GM10248 (cell line): Measurements from ENCODE around the gene CACNB4.

Experiments
- CTCF ChIA-PET: fragments of 300-600 bp; sonication (Branson Sonifier 250); formaldehyde crosslinking; extraction: SDS; loops from one replicate; lab custom pipeline; 2021; ENCODE audit warnings: antibody characterized with exemption; lab: Yijun Ruan, JAX
- POLR2A ChIA-PET: fragments of 350-650 bp; sonication (Branson Sonifier 250); formaldehyde crosslinking; extraction: SDS; loops from one replicate; lab custom pipeline; 2020; ENCODE audit warnings: antibody characterized with exemption; lab: Yijun Ruan, JAX
- DNase-seq: peaks from one replicate; pipeline ENCODE4 v3.0.0; 2012; ENCODE audit errors: extremely low spot score
- CTCF ChIP-seq: IDR thresholded peaks from 2 replicates; pipeline ENCODE4 v1.5.1; 2012; ENCODE audit warnings: mild to moderate bottlenecking, low read depth; ENCODE audit errors: extremely low read depth, missing control alignments, control extremely low read depth

The CACNB4 gene

GRCh38 chr2:152061383-152061782 lies 37.5 kb downstream of the CACNB4 start:
- TF ChIP-seq CTCF = no peak
- DNase-seq = no peak
- ChIA-PET POLR2A (interaction anchor here (0.7 kb wide), 1 partner anchor 18 kb away, joined by 3 read pairs; no protein-coding TSS in a partner anchor), CTCF (interaction anchor here (0.9 to 3.4 kb wide), 7 partner anchors 11 to 36 kb away, joined by 3 to 14 read pairs (median 4); no protein-coding TSS in a partner anchor)

- POLR2A ChIA-PET = no interaction called here
- DNase-seq = no peak
- CTCF ChIA-PET = interaction anchor here (1.4 to 3.4 kb wide), 2 partner anchors 10 to 12 kb away, joined by 4 to 19 read pairs; no protein-coding TSS in a partner anchor
Measured at GRCh38 chr2:152058655-152059054, 40.2 kb downstream of the CACNB4 start.

GRCh38 chr2:152056418-152056817 lies 42.4 kb downstream of the CACNB4 start:
- POLR2A ChIA-PET = no interaction called here
- no peak for DNase-seq
- no peak for TF ChIP-seq CTCF
- CTCF ChIA-PET = interaction anchor here (1.4 to 3.4 kb wide), 3 partner anchors 8 to 31 kb away, joined by 6 to 19 read pairs (median 9); no protein-coding TSS in a partner anchor

More at GRCh38 chr2:152058655-152059054, 40.2 kb downstream of the CACNB4 start:
- no peak for TF ChIP-seq CTCF

- POLR2A ChIA-PET = interaction anchor here (0.6 kb wide), 1 partner anchor 9 kb away, joined by 4 read pairs; no protein-coding TSS in a partner anchor
Measured at GRCh38 chr2:152055366-152056108, 43.3 kb downstream of the CACNB4 start.

GRCh38 chr2:152054593-152054992 lies 44.3 kb downstream of the CACNB4 start:
- no peak for DNase-seq
- ChIA-PET CTCF (interaction anchor here (0.9 to 1.3 kb wide), 6 partner anchors 10 to 121 kb away, joined by 3 to 4 read pairs (median 4); partner anchors contain the start of gene STAM2), POLR2A (no interaction called here)
- no peak for TF ChIP-seq CTCF

More at GRCh38 chr2:152055366-152056108, 43.3 kb downstream of the CACNB4 start:
- no peak for TF ChIP-seq CTCF
- no peak for DNase-seq
- CTCF ChIA-PET = interaction anchor here (0.8 to 2.6 kb wide), 10 partner anchors 9 to 558 kb away, joined by 3 to 9 read pairs (median 4); partner anchors contain the start of gene STAM2

- CTCF ChIA-PET = interaction anchor here (1.4 to 1.5 kb wide), 2 partner anchors 98 to 124 kb away, joined by 3 to 12 read pairs; partner anchors contain the start of gene STAM2
- POLR2A ChIA-PET = no interaction called here
- TF ChIP-seq CTCF = no peak
- no peak for DNase-seq
Measured at GRCh38 chr2:152051436-152051835, 47.4 kb downstream of the CACNB4 start.
